ENCODE results near the gene HBG2.

DNA sequence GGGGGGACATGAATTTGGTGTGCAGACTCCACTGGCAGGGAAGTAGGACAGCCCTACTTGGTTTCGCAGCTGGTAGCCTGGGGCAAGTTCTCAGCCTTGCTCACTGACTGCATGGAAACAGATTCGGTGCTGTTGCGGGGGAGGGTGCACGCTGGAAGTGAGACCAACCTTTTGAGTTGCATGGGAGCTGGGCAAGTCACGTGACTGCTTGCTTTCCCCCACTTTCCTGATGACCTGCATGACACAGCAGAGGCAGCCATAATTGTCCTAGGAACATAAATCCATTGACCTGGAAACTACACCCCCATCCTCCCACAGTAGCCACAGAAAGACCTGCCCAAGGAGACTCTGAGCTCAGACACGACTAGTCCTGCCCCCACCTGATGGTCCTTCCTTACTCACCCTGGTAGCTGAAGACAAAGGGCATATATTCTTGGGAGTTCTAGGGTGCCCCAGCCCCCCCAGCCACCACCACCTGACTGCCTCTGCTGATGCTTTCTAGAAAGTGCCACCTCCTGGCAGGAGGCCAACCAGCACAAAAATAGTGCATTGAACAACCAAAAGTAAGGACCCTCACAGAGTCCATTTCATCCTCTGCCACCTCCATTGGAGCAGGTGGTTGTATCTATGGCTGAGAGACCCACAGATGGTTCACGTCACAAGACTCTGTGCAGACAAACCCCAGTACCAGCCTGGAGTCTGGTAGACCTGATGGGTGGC, 4.1 kb upstream of the HBG2 start:
- TF ChIP-seq, protein P1, sequence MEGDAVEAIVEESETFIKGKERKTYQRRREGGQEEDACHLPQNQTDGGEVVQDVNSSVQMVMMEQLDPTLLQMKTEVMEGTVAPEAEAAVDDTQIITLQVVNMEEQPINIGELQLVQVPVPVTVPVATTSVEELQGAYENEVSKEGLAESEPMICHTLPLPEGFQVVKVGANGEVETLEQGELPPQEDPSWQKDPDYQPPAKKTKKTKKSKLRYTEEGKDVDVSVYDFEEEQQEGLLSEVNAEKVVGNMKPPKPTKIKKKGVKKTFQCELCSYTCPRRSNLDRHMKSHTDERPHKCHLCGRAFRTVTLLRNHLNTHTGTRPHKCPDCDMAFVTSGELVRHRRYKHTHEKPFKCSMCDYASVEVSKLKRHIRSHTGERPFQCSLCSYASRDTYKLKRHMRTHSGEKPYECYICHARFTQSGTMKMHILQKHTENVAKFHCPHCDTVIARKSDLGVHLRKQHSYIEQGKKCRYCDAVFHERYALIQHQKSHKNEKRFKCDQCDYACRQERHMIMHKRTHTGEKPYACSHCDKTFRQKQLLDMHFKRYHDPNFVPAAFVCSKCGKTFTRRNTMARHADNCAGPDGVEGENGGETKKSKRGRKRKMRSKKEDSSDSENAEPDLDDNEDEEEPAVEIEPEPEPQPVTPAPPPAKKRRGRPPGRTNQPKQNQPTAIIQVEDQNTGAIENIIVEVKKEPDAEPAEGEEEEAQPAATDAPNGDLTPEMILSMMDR (conservative IDR thresholded peaks at IDR 0.05; ENCODE audit: low read length), result no peak
- no peak for TF ChIP-seq EZH2phosphoT487 (IDR thresholded peaks at IDR 0.05; ENCODE audit: borderline replicate concordance)

Data from Loucy (cell line).